Esophagus squamous epithelium (tissue), 5 donors: ENCODE measurements around the gene SLC8A2. TPM values are rescaled to one million over a fixed set of nuclear protein-coding genes. Genes with fewer than 3 reads are reported as not detected.
"Not testable (repeated sequence)": the region's sequence is repeated elsewhere in the genome, so short reads cannot be mapped to it uniquely, and the experiment has no call there.

ENCODE experiments used
- DNase-seq: peaks from one replicate; lab custom pipeline; 2025; lab: John Stamatoyannopoulos, UW
- H3K27ac ChIP-seq, 4 donors: fragments of 200-600 bp; sonication (generic); one replicate each; pipeline ENCODE4 v1.5.1; 2016 to 2019; ENCODE audit warnings: mild to moderate bottlenecking in 1 of 4
- H3K27me3 ChIP-seq, 4 donors: fragments of 200-600 bp; sonication (generic); 1 replicate in 3 of 4; 2 replicates in 1 of 4; pipeline versions ENCODE4 v1.5.1 to v1.6.0; 2017 to 2021; ENCODE audit warnings: antibody characterized with exemption in 1 of 4
- H3K36me3 ChIP-seq, 3 donors: fragments of 200-600 bp; sonication (generic); one replicate each; pipeline ENCODE4 v1.5.1; 2016 to 2019
- H3K4me1 ChIP-seq, 3 donors: fragments of 200-600 bp; sonication (generic); one replicate each; pipeline ENCODE4 v1.5.1; 2017 to 2019
- H3K4me3 ChIP-seq, 4 donors: fragments of 200-600 bp; sonication (generic); 1 replicate in 3 of 4; 2 replicates in 1 of 4; pipeline ENCODE4 v1.5.1; 2016 to 2019; ENCODE audit warnings: mild to moderate bottlenecking in 2 of 4, moderate library complexity in 1 of 4
- H3K9me3 ChIP-seq, 3 donors: fragments of 200-600 bp; sonication (generic); one replicate each; pipeline ENCODE4 v1.5.1; 2016 to 2019
- POLR2A ChIP-seq, 4 donors: fragments of 450-650 bp; IDR thresholded peaks; one replicate each; pipeline ENCODE4 v1.6.1; 2017; ENCODE audit warnings: antibody characterized with exemption in 4 of 4, mild to moderate bottlenecking in 4 of 4, moderate library complexity in 3 of 4
- WGBS, 2 donors: methylation state at CpG; one replicate each; pipeline ENCODE4 v1.1.5; 2018; 5-methylcytosine and 5-hydroxymethylcytosine counted together
- intact Hi-C: fragments of 100-400 bp; cut with DNase I; formaldehyde crosslinking; loops from one replicate; pipeline ENCODE4 v1.15.0; 2022
- total RNA-seq, 4 donors: library from RNA; depleted of rRNA; stranded (reverse); fragments of >200 nt; gene quantifications; one replicate each; pipeline ENCODE4 v1.1.0, GENCODE V29; 2016
- TF ChIP-seq, protein P1 (sequence below), 6 experiments: fragments of 450-650 bp in 4 of 6; fragments of 200-600 bp in 2 of 6; sonication (generic) in 2 of 6; IDR thresholded peaks; one replicate each; pipeline ENCODE4 v1.5.1; 2016 to 2019; ENCODE audit warnings: antibody characterized with exemption in 6 of 6, mild to moderate bottlenecking in 4 of 6, moderate library complexity in 4 of 6
- donor health status: DM: yes; HTN: yes; CAD: no.

The SLC8A2 gene
- total RNA-seq, 4 donors from 2014 or later: 0.08 to 5.0 (median 3.6) TPM; not detected in 1

DNA sequence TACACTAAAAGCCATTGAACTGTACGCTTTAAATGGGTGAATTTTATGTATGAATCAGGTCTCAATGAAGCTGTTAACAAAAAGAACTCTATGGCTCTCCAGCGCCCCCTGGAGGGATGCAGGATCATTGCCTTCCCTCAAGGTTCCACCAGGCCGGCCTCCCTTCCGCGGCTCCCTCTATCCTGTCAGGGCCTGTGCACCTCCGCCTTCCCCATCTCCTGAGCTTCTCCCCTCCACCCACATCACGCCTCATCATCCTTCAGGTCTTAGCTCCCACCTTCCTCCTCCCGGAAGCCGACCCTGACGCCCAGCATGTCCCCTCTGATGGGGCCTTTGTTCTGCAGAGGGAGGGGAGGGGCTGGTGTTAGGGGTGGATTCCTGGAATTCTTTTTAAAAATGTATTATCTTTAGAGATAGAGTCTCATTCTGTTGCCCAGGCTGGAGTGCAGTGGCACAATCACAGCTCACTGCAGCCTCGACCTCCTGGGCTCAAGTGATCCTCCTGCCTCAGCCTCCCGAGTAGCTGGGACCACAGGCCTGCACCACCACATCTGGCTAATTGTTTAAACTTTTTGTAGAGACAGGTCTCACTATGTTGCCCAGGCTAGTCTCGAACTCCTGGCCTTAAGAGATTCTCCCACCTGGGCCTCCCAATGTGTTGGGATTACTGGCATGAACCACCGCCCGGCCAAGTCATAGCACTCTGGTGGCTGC lies 80.0 kb downstream of the SLC8A2 start:
- H3K36me3 ChIP-seq: no peaks in the 10 kb centered on the region
- WGBS, 2 donors: 30 to 33% methylated on average over 11 to 15 of the region's 15 CpGs
- TF ChIP-seq, protein P1, sequence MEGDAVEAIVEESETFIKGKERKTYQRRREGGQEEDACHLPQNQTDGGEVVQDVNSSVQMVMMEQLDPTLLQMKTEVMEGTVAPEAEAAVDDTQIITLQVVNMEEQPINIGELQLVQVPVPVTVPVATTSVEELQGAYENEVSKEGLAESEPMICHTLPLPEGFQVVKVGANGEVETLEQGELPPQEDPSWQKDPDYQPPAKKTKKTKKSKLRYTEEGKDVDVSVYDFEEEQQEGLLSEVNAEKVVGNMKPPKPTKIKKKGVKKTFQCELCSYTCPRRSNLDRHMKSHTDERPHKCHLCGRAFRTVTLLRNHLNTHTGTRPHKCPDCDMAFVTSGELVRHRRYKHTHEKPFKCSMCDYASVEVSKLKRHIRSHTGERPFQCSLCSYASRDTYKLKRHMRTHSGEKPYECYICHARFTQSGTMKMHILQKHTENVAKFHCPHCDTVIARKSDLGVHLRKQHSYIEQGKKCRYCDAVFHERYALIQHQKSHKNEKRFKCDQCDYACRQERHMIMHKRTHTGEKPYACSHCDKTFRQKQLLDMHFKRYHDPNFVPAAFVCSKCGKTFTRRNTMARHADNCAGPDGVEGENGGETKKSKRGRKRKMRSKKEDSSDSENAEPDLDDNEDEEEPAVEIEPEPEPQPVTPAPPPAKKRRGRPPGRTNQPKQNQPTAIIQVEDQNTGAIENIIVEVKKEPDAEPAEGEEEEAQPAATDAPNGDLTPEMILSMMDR (IDR thresholded peaks at IDR 0.05): peak; percentile 68 to 91 (median 82)
- no peak for TF ChIP-seq POLR2A (IDR thresholded peaks at IDR 0.05)
- H3K27ac ChIP-seq: no peak overlapping the region
- H3K9me3 ChIP-seq: no peaks in the 10 kb centered on the region
- intact Hi-C loops: no loop called here
- DNase-seq: peak; percentile 21
- no peaks in the 10 kb centered on the region for H3K4me1 ChIP-seq
- no peak overlapping the region for H3K4me3 ChIP-seq
- H3K27me3 ChIP-seq: no peaks in the 10 kb centered on the region

GRCh38 chr19:47390533-47391488 lies 80.9 kb downstream of the SLC8A2 start:
- no peak for DNase-seq
- 58 to 69% methylated on average over 16 to 18 of the region's 20 CpGs for whole genome bisulfite sequencing, 2 donors
- no peaks in the 10 kb centered on the region for H3K9me3 ChIP-seq
- no peaks in the 10 kb centered on the region for H3K4me1 ChIP-seq
- H3K36me3 ChIP-seq: no peaks in the 10 kb centered on the region
- H3K4me3 ChIP-seq: no peak overlapping the region
- no peak for TF ChIP-seq POLR2A (IDR thresholded peaks at IDR 0.05)
- TF ChIP-seq, protein P1 (IDR thresholded peaks at IDR 0.05): no peak
- H3K27ac ChIP-seq: no peak overlapping the region
- no peaks in the 10 kb centered on the region for H3K27me3 ChIP-seq
- intact Hi-C loops: no loop called here

DNA sequence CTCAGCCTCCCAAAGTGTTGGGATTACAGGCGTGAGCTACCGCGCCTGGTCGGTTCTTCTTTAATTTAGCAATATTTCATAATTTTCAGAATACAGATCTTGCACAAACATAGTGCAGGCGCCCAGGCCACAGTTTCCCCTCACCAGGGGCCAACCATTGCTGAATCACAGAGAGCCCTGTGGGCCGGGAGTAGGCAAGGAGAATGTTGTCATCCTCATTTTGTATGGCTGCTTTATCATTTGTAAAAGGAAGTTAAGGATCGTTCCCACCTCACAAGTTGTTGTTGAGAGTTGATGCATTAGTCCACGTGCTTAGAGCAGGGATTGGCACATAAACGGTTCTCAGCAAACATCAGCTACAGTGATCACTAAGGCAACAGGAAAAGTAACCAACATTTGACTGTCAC lies 82.5 kb downstream of the SLC8A2 start:
- TF ChIP-seq POLR2A (IDR thresholded peaks at IDR 0.05): no peak
- TF ChIP-seq, protein P1 (IDR thresholded peaks at IDR 0.05): no peak
- no peaks in the 10 kb centered on the region for H3K27me3 ChIP-seq
- H3K4me3 ChIP-seq: no peak overlapping the region
- peak overlapping the region in 1 of 4 donors; percentile 39 for H3K27ac ChIP-seq
- no peaks in the 10 kb centered on the region for H3K4me1 ChIP-seq
- intact Hi-C loops: no loop called here
- DNase-seq: no peak
- WGBS, 2 donors: 47 to 53% methylated on average over 8 to 9 of the region's 9 CpGs
- no peaks in the 10 kb centered on the region for H3K36me3 ChIP-seq
- H3K9me3 ChIP-seq: no peaks in the 10 kb centered on the region

DNA sequence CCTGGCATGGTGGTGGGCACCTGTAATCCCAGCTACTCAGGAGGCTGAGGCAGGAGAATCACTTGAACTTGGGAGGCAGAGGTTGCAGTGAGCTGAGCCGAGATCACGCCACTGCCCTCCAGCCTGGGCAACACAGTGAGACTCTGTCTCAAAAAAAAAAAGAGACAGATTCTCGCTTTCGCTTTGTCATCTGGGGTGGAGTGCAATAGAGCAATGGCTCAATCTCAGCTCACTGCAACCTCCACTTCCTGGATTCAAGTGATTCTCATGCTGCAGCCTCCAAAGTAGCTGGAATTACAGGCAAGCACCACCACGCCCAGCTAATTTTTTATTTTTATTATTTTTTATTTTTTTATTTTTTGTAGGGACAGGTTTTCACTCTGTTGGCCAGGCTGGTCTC lies 83.0 kb downstream of the SLC8A2 start:
- 64 to 74% methylated on average over 5 of the region's 5 CpGs for WGBS, 2 donors
- H3K9me3 ChIP-seq, H3K27me3 ChIP-seq, H3K4me1 ChIP-seq, DNase-seq, H3K36me3 ChIP-seq, intact Hi-C loops, H3K4me3 ChIP-seq: not testable (repeated sequence)
- H3K27ac ChIP-seq: peak overlapping the region in 1 of 4 donors; percentile 21

- H3K36me3 ChIP-seq, H3K9me3 ChIP-seq, H3K4me1 ChIP-seq, DNase-seq, intact Hi-C loops, H3K4me3 ChIP-seq, H3K27me3 ChIP-seq, H3K27ac ChIP-seq: not testable (repeated sequence)
- WGBS, 2 donors: 60 to 68% methylated on average over 3 of the region's 3 CpGs
Measured at GRCh38 chr19:47387623-47388022, 84.1 kb downstream of the SLC8A2 start.

- H3K36me3 ChIP-seq, DNase-seq, H3K27ac ChIP-seq, H3K4me1 ChIP-seq, H3K27me3 ChIP-seq, H3K9me3 ChIP-seq, H3K4me3 ChIP-seq, intact Hi-C loops: not testable (repeated sequence)
- WGBS, 2 donors: 83 to 86% methylated on average over 11 to 12 of the region's 12 CpGs
Measured at GRCh38 chr19:47386582-47386981, 85.1 kb downstream of the SLC8A2 start.

DNA sequence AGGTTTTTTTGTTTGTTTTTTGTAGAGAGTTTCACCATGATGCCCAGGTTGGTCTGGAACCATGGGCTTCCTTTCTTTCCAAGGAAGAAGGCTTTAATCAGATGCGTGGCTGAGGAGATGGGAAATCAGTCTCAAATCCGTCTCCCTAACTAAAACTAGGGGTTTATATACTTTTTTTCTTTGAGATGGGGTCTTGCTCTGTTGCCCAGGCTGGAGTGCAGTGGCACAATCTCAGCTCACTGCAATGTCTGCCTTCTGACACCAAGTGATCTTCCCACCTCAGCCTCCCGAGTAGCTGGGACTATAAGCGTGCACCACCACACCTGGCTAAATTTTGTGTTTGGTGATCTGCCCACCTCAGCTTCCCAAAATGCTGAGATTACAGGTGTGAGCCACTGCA lies 87.2 kb downstream of the SLC8A2 start:
- H3K36me3 ChIP-seq: peaks cover 17 to 30% (median 22%) of the 10 kb centered on the region in 3 donors
- DNase-seq, H3K27ac ChIP-seq, H3K4me1 ChIP-seq, H3K4me3 ChIP-seq, H3K9me3 ChIP-seq, intact Hi-C loops, H3K27me3 ChIP-seq: not testable (repeated sequence)
- 88 to 93% methylated on average over 4 of the region's 4 CpGs for WGBS, 2 donors

DNA sequence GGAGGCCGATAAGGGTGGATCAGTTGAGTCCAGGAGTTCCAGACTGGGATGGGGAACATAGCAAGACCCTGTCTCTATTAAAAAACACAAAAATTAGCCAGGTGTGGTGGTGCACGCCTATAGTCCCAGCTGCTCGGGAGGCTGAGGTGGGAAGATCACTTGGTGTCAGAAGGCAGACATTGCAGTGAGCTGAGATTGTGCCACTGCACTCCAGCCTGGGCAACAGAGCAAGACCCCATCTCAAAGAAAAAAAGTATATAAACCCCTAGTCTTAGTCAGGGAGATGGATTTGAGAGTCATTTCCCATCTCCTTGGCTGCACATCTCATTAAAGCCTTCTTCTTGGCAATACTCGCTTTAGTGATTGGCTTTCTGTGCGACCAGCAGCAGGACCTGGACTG lies 87.8 kb downstream of the SLC8A2 start:
- 72 to 79% methylated on average over 5 of the region's 5 CpGs for WGBS, 2 donors
- H3K4me1 ChIP-seq, H3K9me3 ChIP-seq, H3K27me3 ChIP-seq, H3K4me3 ChIP-seq, intact Hi-C loops, DNase-seq, H3K27ac ChIP-seq: not testable (repeated sequence)
- peaks cover 17 to 36% (median 22%) of the 10 kb centered on the region in 3 donors for H3K36me3 ChIP-seq
